Thyroid gland (tissue), 4 donors: ENCODE data around the gene ZC3H12C. TPM values are rescaled to one million over a fixed set of nuclear protein-coding genes. Genes with fewer than 3 reads are reported as not detected.

Source experiments
- DNase-seq, 2 donors: peaks; one replicate each; pipeline ENCODE4 v3.0.0-alpha.2; 2019
- H3K27ac ChIP-seq, 3 donors: fragments of 200-600 bp; sonication (generic); 1 replicate in 2 of 3; 2 replicates in 1 of 3; pipeline ENCODE4 v1.5.1; 2016 to 2019; ENCODE audit warnings: mild to moderate bottlenecking in 1 of 3, moderate library complexity in 1 of 3
- H3K27me3 ChIP-seq: fragments of 200-600 bp; sonication (generic); one replicate; pipeline ENCODE4 v1.5.1; 2019
- H3K36me3 ChIP-seq, 2 donors: fragments of 200-600 bp; sonication (generic); one replicate each; pipeline ENCODE4 v1.5.1; 2016 to 2019
- H3K4me1 ChIP-seq, 2 donors: fragments of 200-600 bp; sonication (generic); one replicate each; pipeline ENCODE4 v1.5.1; 2017 to 2019
- H3K4me3 ChIP-seq, 3 donors: fragments of 200-600 bp; sonication (generic); replicated peaks in 1 of 3; 1 replicate in 2 of 3; 2 replicates in 1 of 3; pipeline ENCODE4 v1.5.1; 2016; ENCODE audit warnings: mild to moderate bottlenecking in 1 of 3
- H3K9me3 ChIP-seq: fragments of 200-600 bp; sonication (generic); one replicate; pipeline ENCODE4 v1.5.1; 2017
- POLR2A ChIP-seq, 2 donors: fragments of 450-650 bp; IDR thresholded peaks; one replicate each; pipeline ENCODE4 v1.6.1; 2017; ENCODE audit warnings: antibody characterized with exemption in 2 of 2, mild to moderate bottlenecking in 2 of 2, moderate library complexity in 1 of 2
- WGBS, 2 donors: methylation state at CpG; one replicate each; pipeline ENCODE4 v1.1.5; 2017; 5-methylcytosine and 5-hydroxymethylcytosine counted together
- intact Hi-C: fragments of 100-400 bp; cut with DNase I; formaldehyde crosslinking; loops from one replicate; pipeline ENCODE4 v1.15.1; 2023
- total RNA-seq, 4 donors: library from RNA; depleted of rRNA; stranded (reverse); fragments of >200 nt; gene quantifications; one replicate each; pipeline ENCODE4 v1.2.3, GENCODE V29; 2016
- TF ChIP-seq, protein P1 (sequence below), 6 experiments: fragments of 200-600 bp in 3 of 6; fragments of 450-650 bp in 3 of 6; sonication (generic) in 3 of 6; IDR thresholded peaks; one replicate each; pipeline ENCODE4 v1.5.1; 2016 to 2019; ENCODE audit warnings: antibody characterized with exemption in 6 of 6, mild to moderate bottlenecking in 2 of 6, inconsistent platforms in 1 of 6, moderate library complexity in 1 of 6

Gene ZC3H12C
- total RNA-seq, 4 donors from 2014 or later: 20.9 to 49.7 (median 30.6) TPM

DNA sequence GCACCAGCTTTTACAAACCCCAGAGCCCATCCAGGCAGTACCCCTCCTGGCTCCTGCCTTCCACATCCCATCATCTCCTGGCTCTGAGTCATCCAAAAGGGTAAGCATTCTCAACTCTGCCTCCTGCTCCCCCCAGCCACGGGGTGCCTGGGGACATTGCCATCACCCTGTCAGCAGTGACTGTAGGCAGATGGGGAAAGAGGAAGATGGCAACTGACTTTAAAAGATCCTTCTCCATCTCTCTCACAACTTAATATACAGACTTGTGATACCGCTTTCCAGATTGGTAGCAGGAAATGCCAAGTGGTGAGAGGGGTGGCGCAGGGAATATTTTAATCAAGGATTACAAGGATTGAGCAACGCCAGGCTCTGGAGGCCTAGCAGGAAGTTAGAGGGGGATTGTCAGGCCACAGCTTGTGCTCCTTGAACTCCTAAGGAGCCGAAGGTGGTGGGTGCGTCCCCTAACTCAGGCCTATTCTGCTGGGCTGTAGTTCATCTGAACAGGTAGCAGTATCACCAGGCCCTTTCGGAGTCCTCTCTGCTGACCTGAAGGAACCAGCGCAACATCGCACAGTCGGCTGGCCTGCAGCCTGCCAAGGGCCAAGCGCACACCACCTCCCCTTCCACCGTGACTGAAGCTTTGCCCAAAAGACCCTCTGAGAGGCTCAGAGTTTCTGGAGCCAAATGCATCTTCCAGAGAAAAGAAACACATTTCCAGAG is 83.3 kb downstream of the ZC3H12C start:
- DNase-seq: no peak
- H3K4me1 ChIP-seq: peaks cover 20 to 27% of the 10 kb centered on the region in 2 donors
- WGBS, 2 donors: 89 to 94% methylated on average over 12 of the region's 12 CpGs
- no peak overlapping the region for H3K4me3 ChIP-seq
- TF ChIP-seq, protein P1, sequence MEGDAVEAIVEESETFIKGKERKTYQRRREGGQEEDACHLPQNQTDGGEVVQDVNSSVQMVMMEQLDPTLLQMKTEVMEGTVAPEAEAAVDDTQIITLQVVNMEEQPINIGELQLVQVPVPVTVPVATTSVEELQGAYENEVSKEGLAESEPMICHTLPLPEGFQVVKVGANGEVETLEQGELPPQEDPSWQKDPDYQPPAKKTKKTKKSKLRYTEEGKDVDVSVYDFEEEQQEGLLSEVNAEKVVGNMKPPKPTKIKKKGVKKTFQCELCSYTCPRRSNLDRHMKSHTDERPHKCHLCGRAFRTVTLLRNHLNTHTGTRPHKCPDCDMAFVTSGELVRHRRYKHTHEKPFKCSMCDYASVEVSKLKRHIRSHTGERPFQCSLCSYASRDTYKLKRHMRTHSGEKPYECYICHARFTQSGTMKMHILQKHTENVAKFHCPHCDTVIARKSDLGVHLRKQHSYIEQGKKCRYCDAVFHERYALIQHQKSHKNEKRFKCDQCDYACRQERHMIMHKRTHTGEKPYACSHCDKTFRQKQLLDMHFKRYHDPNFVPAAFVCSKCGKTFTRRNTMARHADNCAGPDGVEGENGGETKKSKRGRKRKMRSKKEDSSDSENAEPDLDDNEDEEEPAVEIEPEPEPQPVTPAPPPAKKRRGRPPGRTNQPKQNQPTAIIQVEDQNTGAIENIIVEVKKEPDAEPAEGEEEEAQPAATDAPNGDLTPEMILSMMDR (IDR thresholded peaks at IDR 0.05): no peak
- no peak for TF ChIP-seq POLR2A (IDR thresholded peaks at IDR 0.05)
- H3K27me3 ChIP-seq: no peaks in the 10 kb centered on the region
- H3K36me3 ChIP-seq: no peaks in the 10 kb centered on the region
- H3K27ac ChIP-seq: peak overlapping the region; percentile 84 to 95 (median 95)
- intact Hi-C loops: no loop called here
- H3K9me3 ChIP-seq: no peaks in the 10 kb centered on the region

- H3K4me1 ChIP-seq: peaks cover 20 to 27% of the 10 kb centered on the region in 2 donors
- H3K27ac ChIP-seq: peak overlapping the region in 1 of 3 donors; percentile 84
- intact Hi-C loops: no loop called here
- no peaks in the 10 kb centered on the region for H3K9me3 ChIP-seq
- H3K27me3 ChIP-seq: no peaks in the 10 kb centered on the region
- DNase-seq: no peak
- TF ChIP-seq, protein P1 (IDR thresholded peaks at IDR 0.05): no peak
- no peak for TF ChIP-seq POLR2A (IDR thresholded peaks at IDR 0.05)
- H3K36me3 ChIP-seq: no peaks in the 10 kb centered on the region
- 81 to 83% methylated on average over 7 of the region's 7 CpGs for WGBS, 2 donors
- no peak overlapping the region for H3K4me3 ChIP-seq
Measured at GRCh38 chr11:110177086-110177456, 83.9 kb downstream of the ZC3H12C start.

GRCh38 chr11:110179064-110179463 is 85.9 kb downstream of the ZC3H12C start:
- Histone ChIP-seq H3K36me3 (no peaks in the 10 kb centered on the region), H3K4me1 (peaks cover 19 to 20% of the 10 kb centered on the region in 2 donors), H3K27ac (no peak overlapping the region), H3K27me3 (no peaks in the 10 kb centered on the region), H3K9me3 (no peaks in the 10 kb centered on the region), H3K4me3 (no peak overlapping the region)
- TF ChIP-seq, protein P1 (IDR thresholded peaks at IDR 0.05): no peak
- no peak for TF ChIP-seq POLR2A (IDR thresholded peaks at IDR 0.05)
- no peak for DNase-seq
- intact Hi-C loops: no loop called here
- WGBS, 2 donors: 83 to 97% methylated on average over 4 of the region's 4 CpGs

DNA sequence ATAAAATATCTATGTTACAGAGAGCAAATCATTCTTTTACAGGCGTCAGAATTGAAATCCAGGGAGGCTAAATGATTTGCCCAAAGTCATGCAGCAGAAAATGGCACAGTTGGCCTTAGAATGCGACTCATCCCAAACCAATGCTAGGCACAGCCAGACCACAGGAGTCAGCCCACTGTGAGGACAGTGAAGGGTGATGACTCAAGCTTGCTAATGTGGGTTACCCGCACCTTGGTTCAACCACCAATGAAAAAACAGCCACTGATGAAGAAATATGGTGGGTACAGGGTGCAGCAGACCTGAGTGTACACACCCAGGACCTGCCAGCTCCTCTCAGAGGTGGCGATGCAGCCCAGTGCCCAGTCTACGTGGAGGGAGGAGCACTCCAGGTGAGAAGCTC is 89.7 kb downstream of the ZC3H12C start:
- no peak overlapping the region for H3K27ac ChIP-seq
- intact Hi-C loops: no loop called here
- no peak for DNase-seq
- no peaks in the 10 kb centered on the region for H3K27me3 ChIP-seq
- no peak overlapping the region for H3K4me3 ChIP-seq
- H3K9me3 ChIP-seq: no peaks in the 10 kb centered on the region
- WGBS, 2 donors: 86 to 95% methylated on average over 4 to 5 of the region's 5 CpGs
- no peaks in the 10 kb centered on the region for H3K36me3 ChIP-seq
- no peaks in the 10 kb centered on the region for H3K4me1 ChIP-seq
- TF ChIP-seq, protein P1 (IDR thresholded peaks at IDR 0.05): no peak
- no peak for TF ChIP-seq POLR2A (IDR thresholded peaks at IDR 0.05)

GRCh38 chr11:110184456-110184855 is 91.3 kb downstream of the ZC3H12C start:
- 79 to 88% methylated on average over 7 of the region's 7 CpGs for WGBS, 2 donors
- TF ChIP-seq POLR2A (IDR thresholded peaks at IDR 0.05): no peak
- TF ChIP-seq, protein P1 (IDR thresholded peaks at IDR 0.05): no peak
- Histone ChIP-seq H3K4me3 (no peak overlapping the region), H3K36me3 (no peaks in the 10 kb centered on the region), H3K9me3 (no peaks in the 10 kb centered on the region), H3K27ac (no peak overlapping the region), H3K27me3 (no peaks in the 10 kb centered on the region), H3K4me1 (no peaks in the 10 kb centered on the region)
- intact Hi-C loops: no loop called here
- no peak for DNase-seq
